GM21619 (cell line): Measurements from ENCODE around the gene IMMP2L.

ENCODE experiments used
- ATAC-seq: cut with Tn5 transposase; IDR thresholded peaks from one replicate; pipeline ENCODE4 v1.9.1; 2021; ENCODE audit not compliant: unreplicated experiment

The IMMP2L gene

DNA sequence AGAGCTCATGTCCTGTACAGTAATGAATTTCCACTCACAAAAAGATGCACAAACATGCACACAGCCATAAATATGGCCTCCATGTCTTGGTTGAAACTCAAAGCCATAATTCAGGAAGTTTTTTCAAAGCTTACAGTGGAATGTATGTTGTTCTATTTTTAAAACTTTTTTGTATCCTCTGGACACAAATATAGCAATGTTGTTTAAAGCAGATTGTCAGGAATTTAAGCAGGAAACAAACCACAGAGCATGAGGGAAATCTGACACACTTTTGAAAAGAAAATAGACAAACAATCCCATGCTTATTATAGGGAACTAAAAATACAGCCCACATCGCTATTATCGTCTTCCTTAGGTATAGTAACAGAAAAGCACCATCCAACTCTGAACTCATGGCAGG is 449.9 kb downstream of the IMMP2L start:
- ATAC-seq = no peak

DNA sequence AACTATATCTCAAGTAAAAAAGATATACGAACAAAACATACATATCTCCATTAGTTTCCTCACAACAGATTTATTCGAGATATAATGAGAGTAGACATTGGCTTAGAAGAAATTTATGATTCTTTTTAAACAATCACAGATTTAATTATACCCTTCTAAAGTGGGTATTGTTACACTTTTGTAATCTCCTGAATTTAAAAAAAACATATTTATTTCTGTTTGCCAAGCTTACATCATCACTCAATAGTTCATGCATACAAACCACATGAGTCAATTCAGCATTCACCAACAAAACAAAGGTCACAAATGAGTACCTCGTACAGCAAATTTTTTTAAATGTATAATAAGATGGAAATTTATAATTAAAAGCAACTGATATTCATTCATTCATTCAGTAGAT is 453.8 kb downstream of the IMMP2L start:
- no peak for ATAC-seq

- ATAC-seq = no peak
These were observed 454.3 kb downstream of the IMMP2L start for GRCh38 chr7:111108000-111108399.

- ATAC-seq = no peak
These were observed 454.7 kb downstream of the IMMP2L start for GRCh38 chr7:111107579-111107978.

GRCh38 chr7:111105269-111105668 is 457.0 kb downstream of the IMMP2L start:
- no peak for ATAC-seq

DNA sequence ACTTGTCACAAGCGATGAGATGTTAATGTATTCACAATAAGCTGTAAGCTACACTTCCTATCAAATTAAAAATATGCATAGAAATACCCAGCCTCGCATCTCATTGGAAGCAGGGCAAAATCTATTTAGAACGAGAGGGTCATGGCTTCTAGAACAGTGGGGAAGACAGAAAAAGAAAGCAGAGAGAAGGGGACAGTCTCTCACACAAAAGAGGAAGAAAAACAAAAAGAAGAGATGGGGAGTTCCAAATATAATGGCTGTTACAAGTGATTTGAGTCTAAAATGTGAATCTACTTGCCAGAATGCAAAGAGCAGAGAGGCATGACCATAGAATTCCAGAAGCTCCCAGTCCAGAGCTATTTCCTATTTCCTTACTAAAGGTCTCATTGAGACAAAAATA is 457.6 kb downstream of the IMMP2L start:
- peak; percentile 41 for ATAC-seq

DNA sequence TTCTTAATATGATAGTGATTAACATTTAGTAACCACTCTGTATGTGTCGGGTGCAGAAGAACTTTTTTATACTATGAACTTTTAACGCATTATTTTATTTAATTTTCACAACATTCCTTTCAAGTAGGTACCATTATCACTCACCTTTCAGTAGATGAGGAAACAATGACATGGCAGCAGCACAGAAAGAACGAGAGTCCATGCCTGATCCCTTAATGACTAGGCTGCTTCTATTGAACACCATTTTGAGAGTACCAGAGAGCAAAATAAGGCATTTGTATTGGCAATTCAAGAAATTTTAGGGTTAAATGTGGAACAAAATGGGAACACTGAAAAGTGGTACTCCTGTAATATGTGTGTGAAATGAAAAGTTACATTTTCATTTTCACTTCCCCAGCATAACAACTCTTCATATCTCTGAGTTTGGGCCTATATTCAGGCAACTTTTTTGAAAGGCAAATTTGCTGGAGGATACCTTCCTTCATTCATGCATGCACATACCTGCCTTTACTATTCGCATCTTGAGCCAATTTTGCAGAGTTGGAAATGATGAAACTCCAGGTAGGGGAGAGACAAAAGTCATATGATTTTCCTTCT is 458.5 kb downstream of the IMMP2L start:
- ATAC-seq = peak; percentile 60

DNA sequence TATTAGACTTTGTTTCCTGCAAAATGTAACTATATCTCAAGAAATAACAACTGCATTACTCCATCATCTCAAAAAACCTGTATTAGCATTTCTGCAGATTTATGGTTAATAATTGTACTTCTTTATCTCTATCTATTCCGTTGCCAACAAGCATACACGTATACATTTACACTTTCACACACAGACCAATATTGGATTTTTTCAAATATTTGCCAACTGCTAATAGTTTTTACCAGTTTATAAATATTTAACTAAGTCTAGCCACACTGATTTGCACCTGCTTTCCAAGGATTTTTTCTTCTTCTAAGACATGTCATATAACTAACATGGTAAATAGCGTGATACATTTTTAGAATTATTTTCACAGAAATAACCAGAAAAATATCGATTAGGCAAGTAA is 459.2 kb downstream of the IMMP2L start:
- no peak for ATAC-seq

DNA sequence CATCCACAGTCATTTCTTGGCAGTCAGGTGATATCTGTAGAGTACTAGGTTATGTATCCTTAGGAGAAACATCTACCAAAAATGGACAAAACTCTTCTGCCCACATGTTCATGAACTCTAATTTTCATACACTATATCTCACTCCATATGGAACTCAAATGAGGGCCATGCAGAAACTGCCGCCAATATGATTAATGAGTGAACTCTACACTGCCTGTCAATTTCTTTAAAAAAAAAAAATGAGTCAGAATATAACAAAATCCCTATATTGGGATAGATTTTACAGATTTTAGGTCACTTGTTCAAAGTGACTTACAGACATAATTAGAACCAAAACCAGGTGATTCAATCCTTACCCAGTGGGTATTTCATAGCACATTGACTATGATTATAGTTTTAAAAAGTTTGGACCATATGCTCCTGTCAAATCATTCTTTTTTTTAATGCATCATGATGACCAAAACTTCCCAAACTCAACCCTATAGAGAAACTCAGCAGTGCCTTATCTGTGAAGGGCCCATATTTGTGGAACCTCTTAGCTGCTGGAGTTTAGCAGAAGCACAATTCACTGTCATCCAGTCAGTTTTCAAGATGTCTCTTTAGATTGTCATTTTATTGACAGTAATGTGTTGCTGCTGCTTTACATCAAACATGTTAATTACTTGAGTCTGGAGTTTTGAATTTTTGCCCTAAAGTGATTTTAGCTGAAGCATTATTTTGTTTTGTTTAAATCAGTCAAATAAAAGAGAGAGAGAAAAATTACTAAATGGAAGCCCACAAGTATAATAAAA is 460.2 kb downstream of the IMMP2L start:
- ATAC-seq = no peak

DNA sequence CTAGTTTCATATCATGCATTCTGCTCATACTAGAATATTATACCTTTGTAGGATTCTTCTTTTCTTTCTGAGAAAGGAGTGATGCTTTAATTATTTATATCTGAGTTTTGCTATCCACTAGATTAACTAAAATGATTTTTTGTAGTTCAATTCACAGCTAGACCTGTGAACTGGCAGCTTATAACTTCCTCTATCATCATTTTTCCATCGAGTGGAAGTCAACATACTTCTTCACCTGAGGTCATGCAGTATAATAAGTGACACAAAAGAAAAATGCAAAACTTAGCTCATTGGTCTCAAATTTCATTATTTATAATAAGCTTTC is 463.4 kb downstream of the IMMP2L start:
- ATAC-seq = no peak

DNA sequence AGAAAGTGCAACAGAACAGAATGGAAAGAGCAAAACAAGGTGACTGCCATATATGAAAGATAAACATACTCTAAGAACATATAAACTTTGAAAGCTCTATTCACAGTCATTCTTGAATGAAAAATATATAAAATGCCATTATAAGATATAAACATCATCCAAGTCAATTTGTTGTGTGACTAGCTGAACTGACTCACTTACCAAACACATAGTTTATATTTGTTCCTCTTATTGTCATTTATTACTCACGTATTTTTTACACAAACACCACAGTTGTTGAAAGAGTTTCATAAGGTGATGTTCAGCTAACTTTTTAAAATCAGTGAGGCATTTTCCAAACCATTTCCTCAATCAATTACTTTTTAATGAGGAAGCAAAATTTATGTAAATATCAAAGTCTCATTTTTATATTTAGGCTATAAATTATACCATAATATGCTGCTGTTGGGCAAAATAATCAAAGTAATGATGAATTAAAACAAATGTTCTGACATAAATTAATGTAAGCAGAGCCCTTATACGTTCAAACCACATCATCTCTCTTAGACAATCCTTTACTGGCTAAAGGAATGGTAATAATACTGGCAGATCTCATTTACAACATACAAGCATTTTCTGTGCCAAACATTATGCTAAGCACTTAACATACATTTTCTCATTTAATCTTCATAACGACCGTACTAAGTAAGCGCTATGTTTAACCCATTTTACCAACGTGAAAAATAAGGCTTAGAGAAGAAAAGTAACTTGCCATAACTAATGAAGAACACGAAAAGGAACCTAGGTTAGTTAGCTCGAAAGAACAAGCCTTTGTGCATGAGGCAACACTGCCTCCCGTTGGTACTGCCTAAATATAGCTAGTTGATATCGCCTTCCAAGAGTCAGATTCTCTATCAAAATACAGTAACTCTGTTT is 464.0 kb downstream of the IMMP2L start:
- peak; percentile 89 for ATAC-seq

- ATAC-seq = no peak
These were observed 465.3 kb downstream of the IMMP2L start for GRCh38 chr7:111096997-111097396.

DNA sequence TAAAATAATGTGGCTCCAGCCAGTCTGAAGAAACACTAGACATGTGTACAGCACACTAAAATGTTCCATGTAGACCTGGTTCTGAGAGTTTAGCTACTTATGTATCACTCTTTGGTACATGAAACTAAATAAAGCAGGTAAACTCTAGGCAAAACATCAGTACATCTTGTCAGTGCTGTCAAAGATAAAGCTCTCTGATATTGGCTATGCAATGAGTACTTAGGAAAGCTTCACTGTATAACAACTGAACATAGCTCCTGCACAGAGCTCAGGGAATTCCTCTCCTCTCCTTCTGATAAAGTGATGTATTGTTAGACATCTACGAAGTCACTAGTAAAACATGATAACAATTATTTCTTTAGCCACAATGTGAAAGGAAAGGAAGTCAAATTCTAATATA is 467.9 kb downstream of the IMMP2L start:
- no peak for ATAC-seq

DNA sequence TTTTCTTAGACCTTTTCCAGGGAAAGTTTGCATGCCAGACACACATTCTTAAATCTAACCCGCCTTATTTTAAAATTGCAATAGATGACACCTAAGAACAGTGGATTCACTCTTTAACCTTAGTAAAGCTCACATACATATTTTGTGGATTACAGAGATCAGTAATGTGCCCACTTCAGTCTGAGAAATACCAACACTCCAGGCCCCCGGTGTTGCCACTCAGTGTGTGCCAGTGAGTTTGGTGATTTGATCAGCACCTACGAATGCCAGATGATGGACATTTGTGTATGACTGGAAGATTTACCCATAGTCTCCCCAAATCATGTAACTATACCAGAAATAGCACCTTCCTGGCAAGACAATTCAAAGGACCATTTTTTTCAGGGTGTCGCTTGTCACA is 468.8 kb downstream of the IMMP2L start:
- ATAC-seq = no peak

DNA sequence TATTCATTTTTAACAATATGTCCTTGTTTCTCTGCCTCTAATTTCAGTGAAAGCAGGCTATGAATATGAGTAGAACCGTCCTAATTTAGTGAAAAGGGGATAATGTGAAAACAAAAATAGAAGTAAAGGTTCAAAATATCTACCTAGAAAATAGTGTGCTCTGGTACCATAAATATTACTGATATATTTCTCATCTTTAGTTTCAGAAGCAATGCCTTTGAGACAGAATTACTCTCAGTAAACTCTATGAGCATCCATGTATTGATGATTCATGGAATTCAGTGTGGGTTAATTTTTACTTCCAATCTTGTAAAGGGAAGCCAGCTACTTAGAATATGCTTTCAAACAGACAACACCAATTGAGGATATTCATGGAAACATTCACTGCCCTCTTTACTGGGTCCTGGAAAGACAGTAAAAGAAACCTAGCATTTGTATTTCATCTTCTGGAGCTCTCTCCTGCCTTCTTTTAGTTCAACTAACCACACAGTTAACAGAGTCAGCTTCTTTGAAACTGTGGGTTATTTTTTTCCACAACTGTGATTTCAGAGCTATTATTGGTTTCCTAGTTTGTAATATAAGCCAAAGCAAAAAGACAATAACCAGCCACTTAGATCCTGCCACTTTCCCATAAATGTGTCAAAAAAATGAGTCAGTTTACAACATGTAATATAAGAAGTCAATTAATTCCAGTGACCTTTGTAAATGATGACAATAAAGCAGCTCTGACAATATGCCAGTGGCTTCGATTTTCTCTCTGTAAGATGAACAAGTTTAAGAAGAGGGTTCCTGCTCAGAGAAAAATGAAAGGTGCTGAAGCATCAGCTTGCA is 469.7 kb downstream of the IMMP2L start:
- peak; percentile 55 for ATAC-seq

DNA sequence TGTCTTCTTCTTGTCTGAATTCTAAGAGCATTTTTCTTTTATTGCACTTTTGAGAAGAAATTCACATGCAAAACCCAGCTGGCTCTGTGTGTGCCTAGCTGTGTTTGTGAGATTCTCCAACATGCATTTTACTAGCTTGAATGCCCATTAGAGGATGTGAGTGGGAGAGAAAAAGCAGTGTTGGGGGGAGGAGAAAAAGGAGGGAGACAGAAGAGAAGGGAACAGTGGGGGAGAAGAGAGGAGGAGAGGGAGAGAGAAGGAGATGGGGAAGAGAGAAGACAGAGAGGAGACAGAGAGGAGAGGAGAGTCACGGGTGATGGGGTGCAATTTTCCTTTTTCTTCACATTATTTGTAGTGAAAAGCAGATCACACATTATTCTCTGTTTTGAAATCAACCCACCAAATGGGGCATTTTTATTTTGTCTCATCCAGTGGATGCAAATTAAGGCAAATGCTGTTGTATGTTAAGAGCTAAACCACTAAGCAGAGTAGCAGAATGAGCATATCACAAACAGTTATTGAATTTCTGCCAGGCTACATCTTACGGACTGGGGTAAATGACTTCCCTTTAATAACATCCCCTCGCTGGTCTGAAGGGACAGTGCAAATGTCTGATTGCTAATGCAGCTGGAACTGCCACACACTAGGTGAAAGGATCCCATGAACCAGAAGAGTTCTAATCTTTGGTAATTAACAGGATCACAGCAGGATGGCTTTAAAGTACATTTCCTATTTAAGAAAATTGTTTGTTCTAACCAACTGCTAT is 470.5 kb downstream of the IMMP2L start:
- no peak for ATAC-seq

DNA sequence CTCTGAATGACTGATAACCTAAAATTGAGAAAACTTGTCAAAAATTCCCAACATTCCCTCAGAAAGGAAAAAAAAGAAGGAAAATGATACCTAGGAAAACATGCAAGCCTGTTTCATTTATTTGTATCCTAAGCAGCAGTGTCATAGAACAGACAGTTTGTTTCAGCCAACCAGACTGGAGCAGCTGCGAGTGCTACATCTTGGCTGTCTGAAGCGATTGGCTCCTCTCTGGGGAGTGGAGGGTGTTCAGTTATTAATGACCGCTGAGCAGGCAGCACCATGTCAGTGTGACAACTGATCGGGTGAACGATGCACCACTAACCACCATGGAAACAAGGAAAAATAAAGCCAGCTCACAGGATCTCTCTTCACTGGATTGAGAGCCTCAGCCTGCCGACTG is 471.4 kb downstream of the IMMP2L start, which contains the start of gene LRRN3:
LRRN3 (plus strand) TSS at position 282 of the 400 bp plus-strand sequence. CDS start 31,646 bp downstream, outside the sequence.
- ATAC-seq = no peak

DNA sequence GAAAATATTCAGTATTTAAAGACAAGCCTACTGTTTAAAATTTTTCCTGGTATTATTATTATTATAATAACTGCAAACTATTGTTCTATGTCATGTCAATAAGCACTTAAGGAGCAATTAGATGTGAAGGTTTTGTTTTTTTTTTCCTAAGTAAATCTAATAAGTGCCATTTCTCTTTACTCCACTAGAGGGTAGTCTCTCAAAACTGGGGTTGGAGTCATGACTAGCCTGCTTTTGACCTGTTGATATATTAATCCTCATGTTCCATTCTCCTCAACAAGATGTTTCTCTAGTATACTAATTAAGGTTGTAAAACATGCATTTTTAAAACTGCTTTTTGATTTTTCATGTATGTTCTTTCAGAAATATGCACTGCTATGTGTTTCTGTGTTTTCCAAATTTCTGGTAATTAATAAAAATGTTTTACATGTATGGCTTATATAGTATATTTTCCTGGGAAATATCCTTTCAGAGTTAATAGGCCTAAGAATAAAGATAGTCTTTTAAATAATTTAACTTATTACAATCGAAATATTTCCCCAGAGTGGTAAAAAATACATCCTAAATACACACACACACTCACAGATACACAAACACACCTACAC is 472.4 kb downstream of the IMMP2L start:
- ATAC-seq = peak; percentile 36

DNA sequence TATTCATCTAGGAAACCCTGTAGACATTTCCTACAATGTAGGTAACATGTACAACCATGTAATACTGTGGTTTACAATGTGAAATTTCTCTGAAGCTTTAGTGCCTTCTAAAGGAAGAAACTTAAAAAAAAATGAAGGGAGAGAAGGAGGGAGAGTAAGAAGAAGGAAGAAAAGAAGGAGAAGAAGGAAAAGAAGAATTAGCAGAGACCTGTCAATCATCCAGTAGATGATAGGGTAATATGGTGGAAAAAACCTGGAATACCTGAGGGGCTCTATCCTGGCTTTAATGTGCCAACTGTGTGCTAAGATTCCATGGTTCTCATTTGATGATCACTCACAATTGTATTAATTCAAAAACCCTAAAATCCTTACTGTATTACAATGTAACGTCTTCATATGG is 474.0 kb downstream of the IMMP2L start:
- no peak for ATAC-seq

- ATAC-seq = no peak
These were observed 475.8 kb downstream of the IMMP2L start for GRCh38 chr7:111086532-111086931.
